ENCODE data around the gene MYL7.
"Not testable (repeated sequence)": the region's sequence is repeated elsewhere in the genome, so short reads cannot be mapped to it uniquely, and the experiment has no call there.

The MYL7 gene

DNA sequence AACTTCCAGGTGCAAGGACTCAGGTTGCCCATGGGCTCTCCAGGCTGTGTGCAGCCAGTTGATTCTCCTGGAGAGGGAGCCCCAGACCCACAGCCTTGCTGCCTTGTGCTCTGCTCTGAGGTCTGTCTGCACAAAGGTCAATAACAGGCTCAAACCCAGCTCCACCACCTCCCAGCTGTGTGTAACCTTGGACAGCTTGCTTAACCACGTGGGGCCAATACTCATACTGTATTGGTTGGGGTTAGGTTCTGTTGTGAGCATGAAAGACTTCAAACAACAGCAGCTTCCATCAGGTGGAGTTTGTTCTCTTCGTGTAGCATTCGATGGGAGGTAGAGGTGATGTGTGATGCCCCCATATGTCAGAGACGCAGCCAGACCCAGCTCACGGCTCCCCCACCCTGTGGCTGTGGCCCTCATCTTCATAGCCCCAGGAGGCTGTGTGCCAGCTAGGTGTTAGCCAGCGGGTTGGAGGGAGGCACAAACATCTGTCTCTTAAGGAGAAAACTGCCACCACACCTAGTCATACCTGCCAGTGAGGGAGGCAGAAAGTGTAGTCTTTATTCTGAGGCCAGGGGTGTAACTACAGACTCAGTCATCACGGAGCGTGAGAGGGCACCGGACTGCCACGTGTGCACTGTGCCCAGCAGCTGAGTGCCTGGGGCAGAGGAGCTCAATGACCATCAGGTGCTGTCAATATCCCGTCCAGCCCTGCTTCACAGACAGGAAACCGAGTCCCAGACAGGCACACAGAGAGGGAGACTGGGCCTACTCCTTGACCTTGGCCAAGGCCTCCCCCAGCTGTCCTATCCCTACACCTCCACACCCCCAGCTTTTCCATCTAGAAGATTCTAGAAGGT lies 9.7 kb downstream of the MYL7 start:
- no peak for DNase-seq (ENCODE audit: low read depth)

DNA sequence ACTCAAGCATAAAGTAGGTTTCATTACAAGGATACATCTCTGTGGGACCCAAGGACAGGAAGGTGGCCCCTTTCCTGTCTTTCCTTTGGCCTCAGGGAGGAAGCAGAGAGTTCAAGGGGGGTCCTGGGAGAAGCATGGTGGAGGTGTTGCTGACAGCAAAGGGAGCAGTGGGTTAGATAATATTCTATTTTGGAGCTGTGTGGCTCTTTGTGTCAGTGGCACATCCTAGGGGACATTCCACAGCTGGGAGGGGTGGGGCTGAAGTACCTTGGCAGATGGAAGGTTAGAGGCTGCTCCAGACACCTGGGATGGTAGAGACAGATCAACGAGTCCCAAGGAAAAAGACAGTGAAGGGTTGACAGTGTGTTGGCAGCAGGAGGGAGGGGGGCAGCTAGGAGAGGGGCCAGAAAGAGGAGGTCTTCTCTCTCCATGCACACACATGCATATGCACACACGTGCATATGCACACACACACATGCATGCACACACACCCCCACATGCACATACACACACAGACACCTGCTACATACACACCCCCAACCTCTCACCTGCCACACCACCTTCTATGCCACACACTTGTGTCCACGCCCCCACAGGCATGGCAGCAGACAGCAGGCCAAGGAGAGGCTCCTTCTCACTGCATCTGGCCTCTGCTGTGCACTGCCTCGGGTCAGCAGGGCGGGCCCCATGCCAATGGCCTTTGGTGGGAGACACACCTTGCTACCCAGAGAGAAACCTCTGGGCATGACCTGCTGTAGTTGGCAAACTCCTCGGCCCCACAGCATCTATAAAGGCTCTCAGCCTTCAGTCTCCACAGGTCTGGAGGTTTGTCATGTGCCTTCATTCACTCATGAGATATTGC lies 12.2 kb downstream of the MYL7 start:
- no peak for DNase-seq (ENCODE audit: low read depth)

DNA sequence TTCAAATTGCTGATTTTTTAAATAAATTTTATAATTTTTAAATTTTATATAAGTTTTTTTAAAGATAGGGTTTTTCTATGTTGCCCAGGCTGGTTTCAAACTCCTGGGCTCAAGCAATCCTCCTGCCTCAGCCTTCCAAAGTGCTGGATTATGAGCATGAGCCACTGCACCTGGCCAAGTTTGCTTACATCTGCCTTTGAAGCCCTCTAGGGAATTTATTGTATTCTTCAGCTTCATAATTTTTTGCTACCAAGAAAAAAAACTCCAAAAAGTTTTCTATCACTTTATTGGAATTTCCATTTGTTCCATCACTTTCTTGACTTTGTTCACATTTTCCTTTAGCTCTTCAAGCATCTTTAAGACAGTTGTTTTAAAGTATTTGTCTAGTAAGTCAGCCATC lies 14.0 kb downstream of the MYL7 start:
- DNase-seq (ENCODE audit: low read depth): no peak

DNA sequence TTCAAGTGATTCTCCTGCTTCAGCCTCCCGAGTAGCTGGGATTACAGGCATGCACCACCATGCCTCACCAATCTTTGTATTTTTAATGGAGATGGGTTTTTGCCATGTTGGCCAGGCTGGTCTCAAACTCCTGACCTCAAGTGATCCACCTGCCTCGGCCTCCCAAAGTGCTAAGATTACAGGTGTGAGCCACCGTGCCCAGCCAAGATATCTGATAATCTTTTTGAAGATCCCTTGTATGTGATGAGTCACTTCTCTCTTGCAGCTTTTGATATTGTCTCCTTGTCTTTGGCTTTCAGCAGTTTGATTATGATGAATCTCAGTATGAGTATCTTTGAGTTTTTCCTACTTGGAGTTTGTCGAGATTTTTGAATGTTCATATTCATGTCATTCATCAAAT lies 14.6 kb downstream of the MYL7 start:
- not testable (repeated sequence) for DNase-seq (ENCODE audit: low read depth)

DNA sequence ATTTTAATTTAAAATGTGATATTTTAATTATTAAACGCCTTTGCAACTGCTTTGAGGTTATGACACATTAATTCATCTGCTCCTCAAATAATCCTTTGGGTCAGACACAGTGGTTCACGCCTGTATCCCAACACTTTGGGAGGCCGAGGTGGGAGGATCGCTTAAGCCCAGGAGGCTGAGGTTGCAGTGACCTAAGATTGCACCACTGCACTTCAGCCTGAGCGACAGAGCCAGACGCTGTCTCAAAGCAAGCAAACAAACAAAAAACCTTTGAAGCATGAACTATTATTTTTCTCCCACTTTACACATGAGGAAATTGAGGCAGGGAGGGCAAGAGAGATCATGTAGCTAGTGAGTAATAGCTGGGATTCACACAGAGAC lies 16.3 kb downstream of the MYL7 start:
- DNase-seq (ENCODE audit: low read depth): no peak

DNA sequence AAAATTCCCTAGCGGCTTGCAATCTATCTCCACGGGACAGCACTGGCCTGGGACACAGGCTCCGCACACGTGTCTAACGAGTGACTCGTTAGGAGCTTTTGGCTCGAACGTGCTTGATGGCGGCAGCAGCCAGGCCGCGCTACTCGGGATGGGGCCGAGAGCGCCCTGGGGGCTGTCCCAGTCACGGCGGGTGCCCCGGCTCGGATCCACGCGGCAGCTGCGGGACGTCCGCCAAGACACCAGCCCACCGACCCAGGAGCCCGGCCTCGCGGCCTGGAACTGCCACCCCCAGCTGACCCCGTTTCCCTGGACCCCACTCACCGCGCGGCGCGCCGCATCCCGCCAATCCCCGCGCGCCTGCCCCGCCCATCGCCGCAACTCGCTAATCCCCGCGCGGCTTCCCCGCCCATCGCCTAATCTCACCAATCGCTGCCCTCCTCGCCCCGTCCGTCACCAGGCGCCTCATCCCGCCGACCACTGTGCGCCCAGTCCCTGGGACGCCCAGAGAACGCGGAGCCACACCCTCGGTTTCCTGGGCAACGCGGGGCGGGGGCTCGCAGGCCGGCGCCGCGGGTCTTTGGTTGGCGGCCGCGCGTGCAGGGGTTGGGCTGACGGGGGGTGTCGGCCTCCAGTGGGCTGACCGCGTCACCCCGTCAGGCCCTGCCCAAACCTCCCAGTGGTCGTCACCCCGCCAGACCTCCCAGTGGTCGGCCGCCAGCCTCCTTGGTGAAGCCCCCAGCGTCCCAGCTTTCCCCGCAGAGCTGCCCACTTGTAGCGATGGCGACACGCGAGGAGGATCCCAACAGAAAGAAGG lies 17.7 kb downstream of the MYL7 start, which contains the start of gene POLD2:
TSS of gene POLD2 (minus strand) at position 359 of the 814 bp plus-strand sequence. CDS start 1,495 bp downstream, outside the sequence.
- peak; percentile 99 for DNase-seq (ENCODE audit: low read depth)

DNA sequence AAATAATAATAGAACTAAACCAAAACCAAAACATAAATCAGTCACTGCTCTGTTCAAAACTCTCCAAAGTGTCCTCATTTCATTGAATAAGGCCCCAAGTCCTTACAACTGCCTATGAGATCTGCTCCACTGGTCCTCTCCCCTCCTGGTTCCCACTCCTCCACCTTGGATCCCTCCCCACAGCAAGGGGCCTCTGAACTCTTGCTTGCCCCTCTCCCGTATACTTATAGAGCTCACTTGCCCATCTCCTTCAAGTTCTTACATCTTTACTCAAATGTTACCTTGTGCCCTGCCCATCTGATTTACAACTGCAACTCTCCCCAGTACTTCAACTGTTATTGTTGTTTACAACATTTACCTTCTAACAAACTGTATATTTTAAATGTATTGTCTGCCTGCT lies 18.6 kb downstream of the MYL7 start:
- no peak for DNase-seq (ENCODE audit: low read depth)

DNA sequence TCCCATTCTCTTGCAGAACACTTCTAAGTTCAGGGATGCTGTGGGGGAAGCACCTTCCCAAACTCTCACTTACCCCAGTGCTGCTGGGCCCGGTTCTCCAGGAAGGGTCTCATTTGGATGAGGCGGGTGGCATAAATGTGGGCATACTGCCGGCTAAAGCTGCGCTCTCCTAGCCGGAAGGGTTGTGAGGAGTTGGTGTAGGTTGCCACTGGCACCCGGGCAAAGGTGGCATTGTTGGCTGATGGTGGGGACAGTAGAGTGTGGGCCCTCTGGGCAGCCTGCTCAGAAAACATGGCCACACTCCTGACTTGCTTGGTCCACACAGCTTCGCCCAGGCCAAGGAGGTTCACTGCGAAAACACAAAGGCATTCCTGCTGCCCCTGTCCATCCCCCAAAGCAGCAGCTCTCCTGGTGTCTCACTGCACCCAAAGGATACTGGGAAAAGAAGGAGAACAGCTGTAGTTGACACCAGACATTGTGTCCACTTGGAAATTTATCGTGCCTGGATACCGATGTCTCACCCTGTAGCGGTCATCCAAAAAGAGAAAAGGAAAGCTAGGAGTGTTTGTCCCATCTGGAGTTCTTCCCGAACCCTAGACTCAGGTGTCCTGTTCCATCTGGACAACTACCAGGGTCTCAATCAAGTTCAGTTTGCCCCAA lies 19.2 kb downstream of the MYL7 start:
- DNase-seq (ENCODE audit: low read depth): no peak

DNA sequence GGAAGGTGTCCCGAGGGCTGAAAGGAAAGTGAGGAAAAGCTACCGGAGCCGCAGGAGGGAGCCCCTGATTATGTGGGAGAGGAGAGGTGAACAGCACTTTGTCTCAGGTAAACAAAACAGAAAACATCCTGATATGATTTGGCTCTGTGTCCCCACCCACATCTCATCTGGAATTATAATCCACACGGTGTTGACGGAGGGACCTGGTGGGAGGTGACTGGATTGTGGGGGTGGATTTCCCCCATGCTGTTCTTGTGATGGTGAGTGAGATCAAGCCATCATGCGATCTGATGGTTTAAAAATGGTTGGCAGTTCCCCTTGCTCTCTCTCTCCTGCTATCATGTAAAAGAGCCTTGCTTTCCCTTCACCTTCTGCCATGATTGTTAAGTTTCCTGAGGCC lies 20.7 kb downstream of the MYL7 start:
- DNase-seq (ENCODE audit: low read depth): no peak

DNA sequence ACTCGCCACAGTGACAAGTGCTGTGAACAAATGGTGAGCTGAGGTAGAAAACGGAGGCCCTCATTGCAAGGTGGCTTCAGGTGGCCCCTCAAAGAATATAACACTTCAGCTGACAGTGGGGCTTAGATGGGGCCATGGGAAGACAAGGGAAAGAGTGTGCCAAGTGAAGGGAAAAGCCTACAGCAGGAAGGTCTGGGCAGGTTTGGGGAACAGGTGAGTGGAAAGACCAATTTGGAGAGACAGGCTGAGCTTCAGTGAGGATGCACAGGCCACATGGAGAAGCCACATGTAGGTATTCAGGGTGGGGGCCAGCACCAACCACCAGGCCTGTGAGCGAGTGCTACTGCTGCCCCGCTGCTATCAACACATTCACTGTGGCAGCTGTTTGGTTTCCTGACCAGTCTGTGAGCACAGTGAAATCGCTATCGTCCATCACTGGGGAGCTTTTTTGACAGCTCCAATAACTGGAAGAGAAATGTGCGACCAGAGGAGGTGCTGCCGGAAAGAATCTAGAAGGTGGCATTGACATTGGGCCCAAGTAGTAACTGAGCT lies 21.2 kb downstream of the MYL7 start:
- no peak for DNase-seq (ENCODE audit: low read depth)

DNA sequence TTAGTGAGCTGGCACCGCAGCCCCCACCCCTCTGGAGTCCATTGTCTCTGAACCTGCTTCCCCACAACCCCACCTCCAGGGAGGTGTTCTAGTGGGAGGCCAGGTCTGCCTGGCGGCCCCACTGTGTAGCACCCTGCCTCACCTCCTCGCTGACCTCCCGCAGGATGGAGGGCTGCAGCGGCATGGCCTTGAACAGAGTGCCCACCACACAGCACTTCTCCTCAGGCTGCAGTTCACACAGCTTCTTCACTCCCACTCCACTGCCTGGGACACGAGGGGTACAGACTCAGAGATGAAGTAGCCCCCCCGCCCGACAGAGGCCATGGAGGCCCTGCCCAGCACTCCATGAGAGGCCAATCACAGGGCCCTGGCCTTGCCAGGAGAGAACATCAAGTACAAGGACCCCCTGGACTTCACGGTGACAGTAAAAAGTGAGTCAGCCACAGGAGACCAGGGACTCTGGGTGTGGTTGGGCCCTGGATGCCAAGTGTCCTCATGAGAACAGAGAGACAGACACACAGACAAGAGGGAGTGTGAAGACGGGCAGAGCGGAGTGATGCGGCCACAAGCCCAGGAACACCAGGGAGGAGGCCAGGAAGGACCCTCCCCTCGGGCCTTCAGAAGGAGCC lies 23.2 kb downstream of the MYL7 start:
- no peak for DNase-seq (ENCODE audit: low read depth)

DNA sequence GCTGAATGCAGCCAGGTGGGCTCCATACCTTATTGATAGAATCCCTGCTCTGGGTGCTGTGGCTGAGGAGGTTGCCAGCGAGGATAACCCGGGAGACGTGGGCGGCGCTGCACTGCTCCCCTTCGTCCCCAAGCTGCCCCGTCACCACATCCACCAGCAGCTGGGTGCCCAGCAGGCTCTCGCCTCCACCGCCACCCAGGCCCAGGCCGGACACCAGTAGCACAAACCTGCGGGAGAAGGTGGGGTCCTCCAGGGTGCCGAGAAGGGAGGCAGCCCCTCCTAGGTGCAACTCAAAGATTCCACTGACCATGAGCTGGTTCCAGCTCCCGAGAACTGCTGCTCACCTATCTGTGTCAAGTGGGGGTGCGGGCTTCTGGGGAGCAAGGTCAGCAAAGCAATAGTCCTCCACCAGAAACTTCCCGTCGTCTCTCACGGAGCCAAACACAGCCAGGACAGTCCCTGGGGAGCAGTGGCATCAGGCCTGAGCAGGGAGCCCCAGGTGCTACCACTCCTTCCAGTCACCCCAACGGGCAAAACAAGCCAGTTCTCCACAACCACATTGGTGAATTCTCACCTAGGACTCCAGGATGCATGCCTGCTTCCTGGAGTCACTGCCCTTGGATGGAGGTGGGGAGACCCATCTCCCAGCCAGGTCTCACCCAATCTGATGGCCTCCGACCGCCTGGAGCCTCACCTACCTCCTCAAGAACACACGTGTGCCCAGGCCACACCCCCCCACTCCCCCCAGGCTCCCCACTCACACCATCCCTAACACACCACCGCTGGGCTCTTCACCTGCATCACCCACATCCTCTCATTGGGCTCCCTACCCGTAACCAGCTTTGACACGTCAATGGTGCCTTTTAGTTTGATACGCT lies 24.1 kb downstream of the MYL7 start:
- no peak for DNase-seq (ENCODE audit: low read depth)

DNA sequence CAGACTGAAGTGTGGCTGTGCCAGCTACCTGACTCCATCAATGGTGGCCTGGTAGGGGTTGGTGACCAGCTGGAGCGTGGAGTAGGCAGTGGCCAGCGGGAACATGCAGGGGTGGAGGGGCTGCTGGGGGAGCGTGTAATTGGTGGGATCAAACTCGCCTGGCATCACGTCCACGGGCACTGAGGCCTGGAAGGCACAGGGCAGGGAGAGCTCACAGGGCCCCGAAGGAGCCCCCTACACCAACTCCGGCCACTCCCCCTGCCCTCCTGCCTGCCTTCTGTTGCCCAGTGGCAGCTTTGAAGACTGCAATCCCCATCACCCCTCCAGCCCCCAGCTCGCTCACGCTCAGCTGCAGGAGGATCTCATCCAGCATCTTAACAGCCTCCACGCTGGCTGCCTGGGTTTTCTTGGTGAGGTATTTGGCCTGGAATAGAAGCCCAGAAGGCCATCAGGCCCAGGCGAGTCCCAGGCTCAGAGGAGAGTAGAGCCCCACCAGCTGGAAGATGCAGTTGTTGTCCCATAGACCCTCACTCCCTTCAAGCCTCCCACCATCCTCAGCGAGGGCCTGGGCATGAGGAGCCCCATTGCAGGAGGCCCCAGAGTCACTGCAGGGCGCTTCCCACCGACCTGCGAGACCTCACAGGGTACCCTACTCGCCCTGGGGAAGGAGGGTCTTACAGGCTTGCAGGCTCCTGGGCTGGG lies 24.9 kb downstream of the MYL7 start:
- DNase-seq (ENCODE audit: low read depth): no peak

DNA sequence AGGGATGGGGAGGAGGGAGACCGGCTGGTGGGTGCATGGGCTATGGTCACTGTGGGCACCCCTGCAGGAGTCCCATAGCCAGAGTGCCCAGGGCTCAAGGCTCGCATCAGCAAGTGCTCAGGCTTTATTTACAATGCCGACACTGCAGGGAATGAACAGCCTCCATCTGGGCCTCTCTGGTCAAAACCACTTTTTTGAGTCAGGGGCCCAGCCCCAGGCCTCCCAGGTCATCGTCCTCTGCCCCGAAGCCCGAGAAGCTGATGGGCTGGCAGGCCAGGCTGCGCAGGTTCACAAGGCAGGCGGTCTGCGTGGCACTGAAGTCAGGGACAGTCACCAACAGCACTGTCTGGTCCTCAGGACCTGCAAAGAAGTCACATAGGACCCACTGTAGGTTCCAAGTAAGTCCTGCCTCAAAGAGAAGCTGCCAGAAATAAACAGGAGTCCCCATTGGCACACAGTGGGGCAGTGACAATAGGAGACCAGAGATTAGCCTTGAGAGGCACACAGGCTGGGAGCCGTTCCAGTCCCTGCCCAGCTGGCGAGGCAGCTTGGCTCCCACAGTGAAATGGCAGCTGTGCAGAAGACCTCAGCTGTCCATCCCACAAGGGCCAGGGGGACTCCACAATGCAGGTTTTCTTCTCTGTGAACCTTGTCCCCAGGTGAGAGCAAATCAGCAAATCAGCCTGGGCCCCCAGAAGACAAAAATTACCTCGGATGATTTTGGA lies 26.4 kb downstream of the MYL7 start:
- DNase-seq (ENCODE audit: low read depth): no peak

DNA sequence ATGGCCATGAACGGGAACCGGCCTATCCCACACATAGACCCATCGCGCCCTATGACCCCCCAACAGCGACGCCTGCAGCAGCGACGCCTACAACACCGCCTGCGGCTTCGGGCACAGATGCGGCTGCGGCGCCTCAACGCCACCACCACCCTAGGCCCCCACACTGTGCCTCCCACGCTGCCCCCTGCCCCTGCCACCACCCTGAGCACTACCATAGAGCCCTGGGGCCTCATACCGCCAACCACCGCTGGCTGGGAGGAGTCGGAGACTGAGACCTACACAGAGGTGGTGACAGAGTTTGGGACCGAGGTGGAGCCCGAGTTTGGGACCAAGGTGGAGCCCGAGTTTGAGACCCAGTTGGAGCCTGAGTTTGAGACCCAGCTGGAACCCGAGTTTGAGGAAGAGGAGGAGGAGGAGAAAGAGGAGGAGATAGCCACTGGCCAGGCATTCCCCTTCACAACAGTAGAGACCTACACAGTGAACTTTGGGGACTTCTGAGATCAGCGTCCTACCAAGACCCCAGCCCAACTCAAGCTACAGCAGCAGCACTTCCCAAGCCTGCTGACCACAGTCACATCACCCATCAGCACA lies 27.3 kb downstream of the MYL7 start:
- no peak for DNase-seq (ENCODE audit: low read depth)

DNA sequence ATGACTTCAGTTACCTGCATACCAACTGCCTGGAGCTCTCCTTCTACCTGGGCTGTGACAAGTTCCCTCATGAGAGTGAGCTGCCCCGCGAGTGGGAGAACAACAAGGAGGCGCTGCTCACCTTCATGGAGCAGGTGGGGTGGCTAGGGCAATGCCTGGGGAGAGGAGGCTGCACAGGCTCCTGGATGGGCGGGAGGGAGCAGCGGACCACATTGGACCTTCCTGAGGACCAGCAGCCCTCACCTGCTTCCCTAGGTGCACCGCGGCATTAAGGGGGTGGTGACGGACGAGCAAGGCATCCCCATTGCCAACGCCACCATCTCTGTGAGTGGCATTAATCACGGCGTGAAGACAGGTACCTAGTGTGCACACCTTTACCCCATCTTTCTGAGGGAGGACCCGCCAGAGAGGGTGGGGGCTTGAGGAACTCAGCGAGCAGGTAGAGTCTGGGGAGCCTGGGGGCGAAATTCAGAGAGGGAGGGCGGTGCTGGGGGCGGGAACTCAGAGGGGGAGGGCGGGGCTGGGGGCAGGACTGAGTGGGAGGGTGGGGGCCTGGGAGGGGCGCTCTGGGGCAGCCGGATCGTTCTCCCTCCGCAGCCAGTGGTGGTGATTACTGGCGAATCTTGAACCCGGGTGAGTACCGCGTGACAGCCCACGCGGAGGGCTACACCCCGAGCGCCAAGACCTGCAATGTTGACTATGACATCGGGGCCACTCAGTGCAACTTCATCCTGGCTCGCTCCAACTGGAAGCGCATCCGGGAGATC lies 28.0 kb downstream of the MYL7 start:
- DNase-seq (ENCODE audit: low read depth): no peak

DNA sequence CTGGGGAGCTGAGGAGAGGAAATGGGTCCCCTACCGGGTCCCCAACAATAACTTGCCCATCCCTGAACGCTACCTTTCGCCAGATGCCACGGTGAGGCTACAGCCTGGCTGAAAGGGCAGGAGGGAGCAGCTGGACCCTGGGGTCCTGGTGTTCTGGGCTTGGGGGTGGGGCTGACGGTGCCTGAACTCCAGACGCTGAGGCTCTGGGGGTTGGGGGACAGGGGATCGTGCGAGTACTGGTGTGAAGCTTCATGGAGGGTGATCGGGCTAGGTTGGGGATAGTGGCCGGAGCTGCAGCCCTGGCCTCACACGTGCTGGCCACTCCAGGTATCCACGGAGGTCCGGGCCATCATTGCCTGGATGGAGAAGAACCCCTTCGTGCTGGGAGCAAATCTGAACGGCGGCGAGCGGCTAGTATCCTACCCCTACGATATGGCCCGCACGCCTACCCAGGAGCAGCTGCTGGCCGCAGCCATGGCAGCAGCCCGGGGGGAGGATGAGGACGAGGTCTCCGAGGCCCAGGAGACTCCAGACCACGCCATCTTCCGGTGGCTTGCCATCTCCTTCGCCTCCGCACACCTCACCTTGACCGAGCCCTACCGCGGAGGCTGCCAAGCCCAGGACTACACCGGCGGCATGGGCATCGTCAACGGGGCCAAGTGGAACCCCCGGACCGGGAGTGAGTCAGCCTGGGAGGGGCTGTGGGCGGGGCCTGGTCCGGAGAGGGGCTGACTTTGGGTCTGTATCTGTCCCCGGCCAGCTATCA lies 28.7 kb downstream of the MYL7 start:
- no peak for DNase-seq (ENCODE audit: low read depth)
